Measurements from ENCODE around the gene KRTAP4-1.

DNA sequence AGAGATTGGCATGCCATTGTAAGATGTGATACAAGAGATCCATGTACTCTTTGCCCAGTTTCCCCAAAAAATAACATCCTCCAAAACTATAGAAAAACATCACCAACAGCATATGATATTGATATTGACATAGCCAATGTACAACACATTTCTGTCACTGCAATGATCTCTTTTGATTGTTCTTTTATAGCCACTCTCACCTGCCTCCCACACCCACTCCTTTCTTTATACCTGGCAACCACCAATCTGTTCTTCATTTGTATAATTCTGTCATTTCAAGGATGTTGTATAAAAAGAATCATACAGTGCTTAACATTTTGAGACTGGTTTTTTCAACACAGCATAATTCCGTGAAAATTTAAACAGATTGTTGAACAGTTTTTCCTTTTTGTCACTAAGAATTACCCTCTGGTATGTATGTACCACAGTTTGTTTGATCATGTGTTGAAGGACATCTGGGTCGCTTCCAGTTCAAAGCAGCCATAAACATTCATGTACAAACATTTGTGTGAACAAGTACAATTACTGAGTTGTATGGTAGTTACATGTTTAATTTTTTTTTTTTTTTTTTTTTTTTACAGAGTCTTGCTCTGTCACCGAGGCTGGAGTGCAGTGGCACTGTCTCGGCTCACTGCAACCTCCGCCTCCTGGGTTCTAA lies 14.8 kb upstream of the KRTAP4-1 start:
- TF ChIP-seq, protein P1, sequence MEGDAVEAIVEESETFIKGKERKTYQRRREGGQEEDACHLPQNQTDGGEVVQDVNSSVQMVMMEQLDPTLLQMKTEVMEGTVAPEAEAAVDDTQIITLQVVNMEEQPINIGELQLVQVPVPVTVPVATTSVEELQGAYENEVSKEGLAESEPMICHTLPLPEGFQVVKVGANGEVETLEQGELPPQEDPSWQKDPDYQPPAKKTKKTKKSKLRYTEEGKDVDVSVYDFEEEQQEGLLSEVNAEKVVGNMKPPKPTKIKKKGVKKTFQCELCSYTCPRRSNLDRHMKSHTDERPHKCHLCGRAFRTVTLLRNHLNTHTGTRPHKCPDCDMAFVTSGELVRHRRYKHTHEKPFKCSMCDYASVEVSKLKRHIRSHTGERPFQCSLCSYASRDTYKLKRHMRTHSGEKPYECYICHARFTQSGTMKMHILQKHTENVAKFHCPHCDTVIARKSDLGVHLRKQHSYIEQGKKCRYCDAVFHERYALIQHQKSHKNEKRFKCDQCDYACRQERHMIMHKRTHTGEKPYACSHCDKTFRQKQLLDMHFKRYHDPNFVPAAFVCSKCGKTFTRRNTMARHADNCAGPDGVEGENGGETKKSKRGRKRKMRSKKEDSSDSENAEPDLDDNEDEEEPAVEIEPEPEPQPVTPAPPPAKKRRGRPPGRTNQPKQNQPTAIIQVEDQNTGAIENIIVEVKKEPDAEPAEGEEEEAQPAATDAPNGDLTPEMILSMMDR (IDR thresholded peaks at IDR 0.05) = no peak
- TF ChIP-seq POLR2A (IDR thresholded peaks at IDR 0.05) = no peak
